PC-3 (cell line): Measurements from ENCODE around the gene SLC25A26. TPM values are rescaled to one million over a fixed set of nuclear protein-coding genes. Genes with fewer than 3 reads are reported as not detected.

Experiments
- ATAC-seq: fragments of 200-7000 bp; cut with Tn5 transposase; 2 replicates; pipeline ENCODE4 v1.9.1; 2020; ENCODE audit warnings: mild to moderate bottlenecking, moderate library complexity
- BruUV-seq: library from RNA; stranded (reverse); fragments of 400-500 nt; replicated peaks from 2 replicates; lab custom pipeline; 2021; lab: Mats Ljungman, UMichigan
- CTCF ChIA-PET: fragments of 300-600 bp; sonication (Branson Sonifier 250); formaldehyde crosslinking; loops from one replicate; lab custom pipeline; 2022; ENCODE audit warnings: antibody characterized with exemption; lab: Charles Lee
- POLR2A ChIA-PET: fragments of 300-600 bp; sonication (Branson Sonifier 250); formaldehyde crosslinking; loops from one replicate; lab custom pipeline; 2022; ENCODE audit warnings: antibody characterized with exemption; ENCODE audit not compliant: unreplicated experiment; lab: Charles Lee
- DNase-seq: peaks from one replicate; pipeline ENCODE4 v3.0.0-alpha.2; 2015
- H2AFZ ChIP-seq: fragments of 300-600 bp; sonication (generic); 2 replicates; pipeline ENCODE4 v1.6.0; 2016; ENCODE audit warnings: antibody characterized with exemption, low read length
- H3F3A ChIP-seq: fragments of 300-600 bp; sonication (generic); one replicate; pipeline ENCODE4 v1.6.0; 2017; ENCODE audit warnings: antibody characterized with exemption, low read length, control low read depth, mild to moderate bottlenecking; ENCODE audit not compliant: unreplicated experiment
- H3K27ac ChIP-seq: fragments of 300-600 bp; sonication (generic); 2 replicates; pipeline ENCODE4 v1.5.1; 2016; ENCODE audit warnings: mild to moderate bottlenecking, low read length
- H3K27me3 ChIP-seq: fragments of 300-600 bp; sonication (generic); 2 replicates; pipeline ENCODE4 v1.6.1; 2016; ENCODE audit warnings: low read length, mixed read lengths
- H3K36me3 ChIP-seq: fragments of 300-600 bp; sonication (generic); 2 replicates; pipeline ENCODE4 v1.6.1; 2016; ENCODE audit warnings: low read depth, mixed run types, low read length, mixed read lengths
- H3K4me1 ChIP-seq: fragments of 300-600 bp; sonication (generic); 2 replicates; pipeline ENCODE4 v1.5.1; 2016; ENCODE audit warnings: low read length; ENCODE audit not compliant: insufficient read depth
- H3K4me2 ChIP-seq: fragments of 300-600 bp; sonication (generic); 2 replicates; pipeline ENCODE4 v1.6.0; 2016; ENCODE audit warnings: low read length
- H3K4me3 ChIP-seq: fragments of 300-600 bp; sonication (generic); 2 replicates; pipeline ENCODE4 v1.5.1; 2016; ENCODE audit warnings: mild to moderate bottlenecking, low read length, mixed read lengths
- H3K79me2 ChIP-seq: fragments of 300-600 bp; sonication (generic); 2 replicates; pipeline ENCODE4 v1.6.1; 2017; ENCODE audit warnings: low read length, mixed read lengths
- H3K9ac ChIP-seq: fragments of 300-600 bp; sonication (generic); 2 replicates; pipeline ENCODE4 v1.6.0; 2016; ENCODE audit warnings: mild to moderate bottlenecking, low read length
- H3K9me2 ChIP-seq: fragments of 300-600 bp; sonication (generic); replicated peaks from 2 replicates; pipeline ENCODE4 v1.6.1; 2016; ENCODE audit warnings: mixed run types, low read length, mixed read lengths
- H3K9me3 ChIP-seq: fragments of 300-600 bp; sonication (generic); 2 replicates; pipeline ENCODE4 v1.6.1; 2016; ENCODE audit warnings: low read length, mixed read lengths
- H4K20me1 ChIP-seq: fragments of 300-600 bp; sonication (generic); 2 replicates; pipeline ENCODE4 v1.6.1; 2016; ENCODE audit warnings: low read length, mixed read lengths
- EZH2 ChIP-seq: fragments of 300-600 bp; sonication (generic); IDR thresholded peaks from one replicate; pipeline ENCODE4 v1.6.1; 2017; ENCODE audit warnings: antibody characterized with exemption, mild to moderate bottlenecking, low read length; ENCODE audit not compliant: unreplicated experiment
- EZH2phosphoT487 ChIP-seq: fragments of 300-600 bp; sonication (generic); IDR thresholded peaks from 2 replicates; pipeline ENCODE4 v1.6.1; 2018; ENCODE audit warnings: mild to moderate bottlenecking, antibody characterized with exemption, low read length, borderline replicate concordance
- intact Hi-C: fragments of 100-400 bp; cut with micrococcal nuclease; formaldehyde crosslinking; loops from 2 replicates; pipeline ENCODE4 v1.9.0; 2023
- total RNA-seq: library from RNA; depleted of rRNA; stranded (reverse); fragments of >200 nt; gene quantifications from 2 replicates; pipeline ENCODE4 v1.2.3, GENCODE V29; 2014
- TF ChIP-seq, protein P1 (sequence below): fragments of 300-600 bp; sonication (generic); conservative IDR thresholded peaks from 2 replicates; pipeline ENCODE4 v1.5.1; 2017; ENCODE audit warnings: antibody characterized with exemption, low read depth, mild to moderate bottlenecking, low read length

The SLC25A26 gene
- total RNA-seq, 1 experiment from 2014 or later, result 7.9 TPM

DNA sequence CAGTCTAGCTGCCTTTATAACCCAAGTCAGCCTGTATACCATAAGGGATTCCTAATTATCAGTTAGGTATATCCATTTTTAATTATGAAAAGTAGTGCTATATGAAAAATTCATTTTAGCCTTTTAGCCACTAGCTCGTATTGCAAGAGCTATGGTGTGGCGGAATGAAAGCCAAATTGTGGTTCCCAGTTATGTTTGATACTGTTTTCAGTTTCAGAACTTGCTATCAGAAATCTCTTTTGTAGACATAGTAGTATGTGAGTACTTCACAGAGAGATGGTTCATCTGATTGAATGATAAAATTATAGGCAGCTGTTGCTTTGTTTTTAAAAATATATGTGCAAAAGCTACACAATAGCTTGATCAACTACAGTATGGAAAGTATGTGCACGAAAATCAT, 134.6 kb downstream of the SLC25A26 start:
- H3K9ac ChIP-seq, result no peak overlapping the region
- POLR2A ChIA-PET, result no interaction called here

DNA sequence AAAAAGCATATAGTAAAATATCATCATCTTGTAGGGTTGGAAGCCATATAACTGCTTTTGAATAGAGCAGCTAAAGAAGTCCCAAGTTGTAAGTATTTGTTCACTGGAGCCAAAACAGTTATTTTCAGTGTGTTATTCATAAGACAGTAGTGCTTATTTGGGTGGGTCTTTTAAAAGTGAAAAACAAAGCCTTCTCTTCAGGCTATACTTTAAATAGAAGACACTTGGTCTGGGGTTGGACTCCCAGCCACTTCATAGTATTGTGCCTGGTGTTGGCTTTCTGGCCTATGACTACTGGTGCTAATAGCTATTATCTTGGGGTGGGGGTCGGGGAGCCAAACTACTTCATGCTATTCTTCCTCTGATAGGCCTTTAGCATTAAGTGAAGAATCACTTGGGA, 135.2 kb downstream of the SLC25A26 start:
- no peak for ATAC-seq

More for the DNA sequence above, 134.6 kb downstream of the SLC25A26 start:
- Histone ChIP-seq H3K27me3 (no peaks in the 10 kb centered on the region), H3K79me2 (no peaks in the 10 kb centered on the region), H3K36me3 (no peaks in the 10 kb centered on the region), H4K20me1 (no peaks in the 10 kb centered on the region), H3F3A (no peaks in the 10 kb centered on the region), H3K27ac (no peak overlapping the region), H2AFZ (no peak overlapping the region), H3K4me3 (no peak overlapping the region), H3K9me2 (no peaks in the 10 kb centered on the region), H3K4me1 (no peaks in the 10 kb centered on the region), H3K9me3 (no peaks in the 10 kb centered on the region), H3K4me2 (no peak overlapping the region)
- BruUV-seq, result no TSS peak
- TF ChIP-seq EZH2 (no peak), EZH2phosphoT487 (no peak)
- TF ChIP-seq, protein P1, sequence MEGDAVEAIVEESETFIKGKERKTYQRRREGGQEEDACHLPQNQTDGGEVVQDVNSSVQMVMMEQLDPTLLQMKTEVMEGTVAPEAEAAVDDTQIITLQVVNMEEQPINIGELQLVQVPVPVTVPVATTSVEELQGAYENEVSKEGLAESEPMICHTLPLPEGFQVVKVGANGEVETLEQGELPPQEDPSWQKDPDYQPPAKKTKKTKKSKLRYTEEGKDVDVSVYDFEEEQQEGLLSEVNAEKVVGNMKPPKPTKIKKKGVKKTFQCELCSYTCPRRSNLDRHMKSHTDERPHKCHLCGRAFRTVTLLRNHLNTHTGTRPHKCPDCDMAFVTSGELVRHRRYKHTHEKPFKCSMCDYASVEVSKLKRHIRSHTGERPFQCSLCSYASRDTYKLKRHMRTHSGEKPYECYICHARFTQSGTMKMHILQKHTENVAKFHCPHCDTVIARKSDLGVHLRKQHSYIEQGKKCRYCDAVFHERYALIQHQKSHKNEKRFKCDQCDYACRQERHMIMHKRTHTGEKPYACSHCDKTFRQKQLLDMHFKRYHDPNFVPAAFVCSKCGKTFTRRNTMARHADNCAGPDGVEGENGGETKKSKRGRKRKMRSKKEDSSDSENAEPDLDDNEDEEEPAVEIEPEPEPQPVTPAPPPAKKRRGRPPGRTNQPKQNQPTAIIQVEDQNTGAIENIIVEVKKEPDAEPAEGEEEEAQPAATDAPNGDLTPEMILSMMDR, result no peak
- CTCF ChIA-PET, result no interaction called here
- no peak for DNase-seq
- ATAC-seq, result no peak
- intact Hi-C loops, result no loop called here

DNA sequence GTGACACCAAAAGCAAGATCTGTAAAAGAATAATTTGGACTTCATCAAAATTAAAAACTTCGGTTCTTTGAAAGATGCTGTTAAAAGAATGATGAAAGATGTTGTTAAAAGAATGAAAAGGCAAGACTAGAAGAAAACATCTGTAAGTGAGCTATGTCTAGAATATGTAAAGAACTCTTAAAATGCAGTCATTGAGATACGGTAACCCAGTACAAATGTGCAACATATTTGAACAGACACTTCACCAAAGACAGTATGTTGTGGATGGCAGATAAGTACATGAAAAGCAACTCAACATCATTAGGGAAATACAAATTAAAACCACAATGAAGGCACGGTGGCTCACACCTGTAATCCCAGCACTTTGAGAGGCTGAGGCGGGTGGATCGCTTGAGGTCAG, 140.6 kb downstream of the SLC25A26 start:
- no peak for DNase-seq
- ChIA-PET POLR2A (no interaction called here), CTCF (no interaction called here)
- Histone ChIP-seq H3K27me3 (no peaks in the 10 kb centered on the region), H4K20me1 (no peaks in the 10 kb centered on the region), H3K9me2 (no peaks in the 10 kb centered on the region), H3K4me3 (no peak overlapping the region), H3K79me2 (no peaks in the 10 kb centered on the region), H2AFZ (no peak overlapping the region), H3K9me3 (no peaks in the 10 kb centered on the region), H3K27ac (no peak overlapping the region), H3K4me2 (no peak overlapping the region), H3K4me1 (peaks cover 13% of the 10 kb centered on the region), H3K9ac (no peak overlapping the region), H3F3A (no peaks in the 10 kb centered on the region), H3K36me3 (no peaks in the 10 kb centered on the region)
- no peak for ATAC-seq
- TF ChIP-seq, protein P1, result no peak
- no peak for TF ChIP-seq EZH2phosphoT487
- no peak for TF ChIP-seq EZH2
- BruUV-seq, result no TSS peak
- intact Hi-C loops, result no loop called here

More for the DNA sequence above, 135.2 kb downstream of the SLC25A26 start:
- Histone ChIP-seq H4K20me1 (no peaks in the 10 kb centered on the region), H3K9ac (no peak overlapping the region), H2AFZ (no peak overlapping the region), H3K4me1 (no peaks in the 10 kb centered on the region), H3K27ac (no peak overlapping the region), H3K9me2 (no peaks in the 10 kb centered on the region), H3K4me3 (no peak overlapping the region), H3K9me3 (no peaks in the 10 kb centered on the region), H3K79me2 (no peaks in the 10 kb centered on the region), H3K27me3 (no peaks in the 10 kb centered on the region), H3K36me3 (no peaks in the 10 kb centered on the region), H3F3A (no peaks in the 10 kb centered on the region), H3K4me2 (no peak overlapping the region)
- BruUV-seq, result no TSS peak
- TF ChIP-seq EZH2 (no peak), EZH2phosphoT487 (no peak)
- TF ChIP-seq, protein P1, result no peak
- no peak for DNase-seq
- POLR2A ChIA-PET, result no interaction called here
- intact Hi-C loops, result no loop called here
- CTCF ChIA-PET, result no interaction called here
